HG02759 (cell line): ENCODE results near the gene DEPP1.

Source experiments
- ATAC-seq: cut with Tn5 transposase; IDR thresholded peaks from one replicate; pipeline ENCODE4 v1.9.1; 2021; ENCODE audit warnings: mild to moderate bottlenecking, moderate library complexity; ENCODE audit not compliant: unreplicated experiment

The DEPP1 gene

DNA sequence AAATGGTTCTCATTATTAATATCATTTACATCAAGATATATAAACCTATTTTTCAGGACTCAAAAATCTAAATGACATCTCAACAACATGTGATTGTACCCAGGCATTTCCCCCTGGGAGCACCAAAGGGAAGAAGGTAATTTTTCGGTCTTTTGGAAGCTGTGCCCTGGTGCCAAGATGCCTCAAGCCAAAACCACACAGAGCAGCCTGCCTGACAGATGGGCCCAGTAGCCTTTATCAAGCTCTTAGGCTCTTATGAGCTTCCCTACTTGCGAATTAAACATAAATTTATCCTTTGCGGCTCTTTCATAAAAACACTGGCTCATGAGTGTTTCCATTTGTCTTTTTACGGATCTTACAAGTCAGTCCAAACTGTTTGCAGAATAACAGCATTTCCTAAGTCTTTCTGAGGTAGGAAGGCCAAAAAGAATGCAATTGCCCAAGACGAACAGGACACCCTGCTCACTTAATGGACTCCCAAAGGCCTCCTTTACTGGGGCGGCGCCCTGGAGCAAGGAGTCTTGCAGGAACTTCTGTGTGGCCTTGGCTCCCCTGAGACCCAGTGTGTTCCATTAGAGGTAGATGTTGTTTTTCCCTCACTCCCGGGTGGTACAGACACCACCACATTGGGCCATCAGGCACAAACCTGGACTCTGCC, 23.1 kb downstream of the DEPP1 start:
- no peak for ATAC-seq

DNA sequence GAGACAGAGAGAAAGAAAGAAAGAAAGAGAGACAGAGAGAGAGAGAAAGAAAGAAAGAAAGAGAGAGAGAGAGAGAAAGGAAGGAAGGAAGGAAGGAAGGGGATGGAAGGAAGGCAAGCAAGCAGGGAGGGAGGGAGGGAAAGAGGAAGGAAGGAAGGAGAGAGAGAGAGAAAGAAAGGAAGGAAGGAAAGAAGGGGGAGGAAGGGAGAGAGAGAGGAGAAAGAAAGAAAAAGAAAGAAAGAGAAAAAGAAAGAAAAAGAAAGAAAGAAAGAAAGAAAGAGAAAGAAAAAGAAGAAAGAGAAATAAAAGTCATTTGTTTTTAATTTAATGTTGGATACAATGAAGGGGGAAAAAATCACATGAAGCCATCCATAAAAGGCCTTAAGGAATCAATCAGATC, 23.6 kb downstream of the DEPP1 start:
- ATAC-seq, result no peak

DNA sequence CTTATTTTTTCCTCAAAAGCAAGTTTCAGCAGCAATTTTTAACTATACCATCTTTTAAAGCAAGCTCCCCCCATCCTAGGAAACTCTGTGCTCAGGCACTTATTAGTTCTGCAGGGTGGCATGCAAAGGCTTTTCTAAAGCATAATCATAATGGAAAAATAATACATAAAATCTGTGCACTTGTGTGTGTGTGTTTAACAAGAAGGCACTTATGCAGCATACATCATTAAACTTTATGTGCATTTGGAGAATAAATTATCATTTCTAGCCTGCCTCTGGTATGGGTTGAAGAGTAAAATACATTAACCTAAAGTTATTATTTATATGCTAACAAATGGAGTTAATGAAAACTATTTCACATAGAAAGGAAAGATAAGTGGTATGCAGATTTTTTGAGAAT, 24.6 kb downstream of the DEPP1 start:
- ATAC-seq, result no peak

DNA sequence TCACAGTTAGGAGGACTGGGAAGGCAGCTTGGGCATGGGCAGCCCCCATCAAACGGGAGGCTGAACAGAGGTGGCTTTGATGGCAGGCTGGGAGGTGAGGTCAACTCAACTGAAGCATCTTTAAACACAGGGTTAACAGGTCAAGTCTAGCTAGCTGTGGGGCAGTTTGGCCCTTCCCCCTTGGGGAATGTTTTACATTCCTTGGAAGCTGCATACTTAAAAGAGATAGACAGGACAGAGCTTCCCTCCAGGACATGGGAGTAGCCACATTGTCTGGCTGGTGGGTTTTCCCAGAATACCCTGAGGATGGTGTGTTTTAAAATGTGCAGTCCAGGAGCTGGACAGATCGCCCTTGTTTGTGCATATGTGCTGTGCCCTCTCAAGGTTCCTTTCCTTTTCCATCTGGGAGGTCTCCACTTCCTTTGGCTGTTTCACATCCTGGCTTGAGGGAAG, 25.8 kb downstream of the DEPP1 start:
- no peak for ATAC-seq

DNA sequence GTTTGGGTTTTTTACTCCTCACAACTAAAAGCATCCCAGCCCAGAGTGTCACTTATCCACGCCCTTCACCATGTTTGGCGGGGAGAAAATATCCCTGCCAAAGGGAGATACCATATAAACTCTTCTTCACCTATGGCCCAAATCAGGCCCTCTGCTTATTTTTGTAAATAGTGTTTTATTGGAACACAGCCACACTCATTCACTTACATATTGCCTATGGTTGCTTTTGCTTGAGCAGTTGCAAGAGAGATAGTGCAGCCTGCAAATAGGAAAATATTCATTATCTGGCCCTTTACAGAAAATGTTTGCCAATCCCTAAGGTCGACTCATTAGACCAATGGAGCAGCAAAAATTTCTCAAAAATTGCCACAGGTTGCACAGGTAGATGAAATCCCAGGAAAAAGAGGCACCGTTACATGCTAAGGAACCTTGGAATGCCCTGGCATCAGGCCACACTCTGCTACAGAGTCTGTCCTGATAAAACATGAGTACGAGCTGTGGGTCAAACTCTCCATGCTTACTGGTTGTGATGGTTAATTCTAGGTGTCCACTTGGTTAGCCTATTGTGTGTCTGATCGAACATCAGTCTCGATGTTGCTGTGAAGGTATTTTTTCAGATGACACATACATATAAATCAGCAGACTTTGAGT, 26.9 kb downstream of the DEPP1 start:
- ATAC-seq, result no peak

DNA sequence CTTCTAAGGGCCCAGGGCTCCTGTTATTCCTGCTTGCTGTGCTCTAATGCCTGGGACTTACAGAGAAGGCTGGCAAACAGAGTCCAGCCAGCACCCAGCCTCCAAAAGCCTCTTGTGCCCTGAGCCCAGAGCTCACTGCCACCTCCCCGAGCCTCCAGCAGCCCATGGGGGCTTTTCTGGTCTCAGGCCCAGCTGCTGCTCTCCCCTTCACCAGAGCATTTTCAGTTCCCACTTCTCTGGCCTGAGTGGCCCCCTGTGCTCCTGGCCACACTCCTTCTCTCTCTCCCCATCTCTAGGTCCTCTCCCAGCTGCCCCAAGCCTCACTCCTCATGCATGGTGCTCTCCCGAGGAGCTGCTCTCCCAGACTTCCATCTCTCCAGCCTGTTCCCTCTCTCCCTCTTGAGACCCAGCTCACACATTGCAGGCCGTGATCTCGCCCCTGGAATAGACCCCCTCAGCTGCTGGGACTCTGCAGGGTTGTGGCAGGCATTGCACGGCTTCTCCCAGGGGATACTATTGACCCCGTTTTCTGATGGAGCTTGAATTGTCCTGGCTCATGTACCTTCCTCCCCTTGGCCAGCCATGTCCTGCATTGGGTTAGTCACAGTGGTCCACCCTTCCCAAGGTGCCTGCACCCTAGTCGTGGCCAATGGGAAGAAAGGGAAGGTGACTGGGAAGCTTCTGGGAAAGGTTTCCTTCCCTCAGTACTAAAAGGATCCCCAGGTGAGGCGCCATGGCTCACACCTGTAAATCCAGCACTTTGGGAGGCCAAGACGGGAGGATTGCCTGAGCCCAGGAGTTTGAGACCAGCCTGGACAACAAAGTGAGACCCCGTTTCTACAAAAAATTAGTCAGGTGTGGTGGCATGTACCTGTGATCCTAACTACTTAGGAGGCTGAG, 28.0 kb downstream of the DEPP1 start:
- ATAC-seq, result no peak

DNA sequence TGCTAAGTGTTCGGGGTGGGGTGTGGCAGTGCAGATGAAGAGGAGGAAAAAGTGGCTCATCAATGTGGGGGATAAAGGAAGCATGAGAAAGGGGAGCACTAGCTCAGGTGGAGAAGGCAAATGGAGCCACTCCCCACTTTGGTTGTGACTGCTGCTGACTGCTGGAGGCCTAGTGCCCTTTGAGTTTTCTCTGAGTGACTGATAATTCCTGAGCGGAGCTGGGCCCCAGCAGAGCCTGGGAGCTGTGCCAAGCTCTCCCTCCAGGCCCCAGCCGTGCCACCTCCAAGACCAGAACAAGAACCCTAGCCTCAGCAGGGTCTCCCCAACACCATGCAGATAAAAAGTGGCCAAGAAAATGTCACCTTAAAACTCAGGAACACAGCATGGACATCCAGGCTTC, 28.7 kb downstream of the DEPP1 start:
- no peak for ATAC-seq

DNA sequence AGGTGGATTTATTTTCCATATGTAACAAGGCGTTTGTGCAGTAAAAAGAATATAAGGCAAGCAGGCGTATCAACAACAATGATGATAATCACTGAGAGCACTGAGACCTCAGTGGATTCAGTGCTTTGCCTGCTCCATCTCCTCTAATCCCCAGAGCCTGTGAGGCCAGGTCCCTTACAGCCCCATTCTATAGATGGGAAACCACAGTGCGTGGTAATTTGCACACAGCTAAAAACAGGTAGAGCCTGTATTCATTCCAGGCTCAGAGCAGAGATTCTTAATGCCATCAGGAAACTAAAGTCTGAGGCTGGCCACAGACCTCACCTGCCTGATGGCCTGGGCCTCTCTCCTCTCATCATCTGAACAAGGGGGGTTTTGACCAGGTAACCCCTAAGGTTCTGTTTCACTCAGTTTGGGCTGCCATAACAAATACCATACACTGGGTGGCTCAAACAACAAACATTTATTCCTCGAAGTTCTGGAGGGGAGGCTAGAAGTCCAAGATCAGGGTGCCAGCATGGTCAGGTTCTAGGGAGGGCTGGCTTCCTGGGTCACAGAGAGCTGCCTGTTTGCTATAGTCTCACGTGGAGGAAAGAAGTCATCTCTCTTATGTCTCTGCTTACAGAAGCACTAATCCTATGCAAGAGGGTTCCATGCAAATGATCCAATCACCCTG, 29.3 kb downstream of the DEPP1 start:
- no peak for ATAC-seq

DNA sequence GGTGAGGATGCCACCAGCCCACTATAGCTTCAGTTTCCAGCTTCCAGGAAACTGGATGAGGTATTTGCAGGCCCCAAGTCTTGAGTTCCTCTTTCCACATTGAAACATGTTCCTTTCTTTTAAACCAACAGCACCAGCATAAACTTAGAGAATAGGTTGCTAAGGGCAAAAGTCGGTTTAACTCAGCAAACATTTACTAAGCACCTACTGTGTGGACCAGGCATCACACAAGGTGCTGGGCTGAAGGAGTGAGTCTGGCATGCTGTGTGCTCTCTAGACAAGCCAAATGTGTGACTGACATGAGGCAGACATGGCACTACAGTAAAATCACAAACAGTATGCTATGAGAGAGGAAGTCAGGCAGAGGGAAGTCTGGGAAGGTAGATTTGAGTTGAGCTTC, 30.0 kb downstream of the DEPP1 start:
- no peak for ATAC-seq

DNA sequence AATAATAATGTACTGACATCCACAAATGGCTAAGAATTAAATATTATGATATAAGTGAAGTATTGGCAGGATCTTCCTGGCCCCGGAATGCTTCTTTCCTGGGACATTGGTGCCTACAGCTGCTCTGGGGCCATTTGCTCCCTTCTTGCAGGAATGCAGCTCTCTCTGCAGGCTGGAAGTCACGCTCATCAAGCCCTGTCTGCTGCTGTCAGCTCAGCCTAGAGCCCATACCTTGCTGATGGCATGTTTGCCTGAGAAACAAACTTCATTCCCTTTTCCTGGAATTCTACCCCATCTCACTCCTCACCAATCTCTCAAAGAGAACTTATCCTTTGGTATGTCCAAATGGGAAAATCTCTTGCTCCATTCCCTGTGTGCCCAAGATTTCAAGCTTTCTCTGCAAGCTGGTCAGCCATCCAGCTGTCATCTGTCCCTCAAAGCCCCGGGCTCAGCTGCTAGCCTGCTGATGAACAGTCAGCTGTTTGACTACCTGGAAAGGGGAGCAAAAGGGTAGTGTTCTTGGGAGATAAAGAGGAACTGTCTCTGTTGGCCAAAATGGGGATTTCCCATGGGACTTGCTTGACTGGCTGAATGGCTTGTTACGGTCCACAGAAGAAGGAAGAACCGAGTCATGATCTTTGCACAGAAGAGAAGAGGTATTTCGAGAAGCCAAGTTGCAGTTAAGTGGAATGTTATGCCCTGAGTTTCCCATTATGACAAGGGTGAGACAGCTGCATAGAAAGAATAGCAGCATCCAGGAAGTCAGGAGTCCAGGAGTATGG, 31.0 kb downstream of the DEPP1 start:
- peak; percentile 70 for ATAC-seq

DNA sequence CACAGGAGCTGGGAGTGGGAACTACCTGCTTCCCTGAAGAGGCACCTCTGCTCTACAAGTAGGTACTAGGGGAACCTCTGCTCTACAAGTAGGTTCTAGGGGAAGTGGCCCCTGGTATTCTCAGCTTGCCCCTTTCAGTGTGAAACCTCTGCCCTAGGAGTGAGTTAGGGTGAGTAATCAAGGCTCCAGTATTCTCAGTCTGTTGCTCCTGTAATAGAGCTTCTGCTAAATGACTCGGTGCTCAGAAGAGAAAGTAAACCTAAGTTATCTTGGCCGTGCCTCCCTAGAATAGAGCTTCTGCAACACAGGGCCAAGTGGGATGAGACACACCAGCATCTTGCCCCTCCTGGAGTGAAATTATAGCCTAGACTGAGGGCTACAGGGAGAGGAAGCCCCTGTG, 32.4 kb downstream of the DEPP1 start:
- peak; percentile 57 for ATAC-seq

DNA sequence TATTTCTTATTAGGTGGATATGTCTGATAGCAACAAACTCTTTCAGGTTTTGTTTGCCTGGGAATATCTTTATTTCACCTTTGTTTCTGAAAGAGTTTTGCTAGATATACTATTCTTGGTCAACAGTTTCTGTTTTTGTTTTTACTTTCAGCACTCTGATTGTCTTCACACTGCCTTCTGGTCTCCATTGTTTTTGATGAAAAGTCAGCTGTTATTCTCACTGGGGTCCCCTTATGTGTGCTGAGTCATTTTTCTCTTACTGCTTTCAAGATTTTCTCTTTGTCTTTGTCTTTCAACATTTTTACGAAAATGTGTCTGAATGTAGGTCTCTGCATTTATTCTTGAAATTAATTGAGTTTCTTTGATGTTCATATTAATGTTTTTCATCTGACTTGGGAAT, 34.3 kb downstream of the DEPP1 start:
- ATAC-seq, result no peak

DNA sequence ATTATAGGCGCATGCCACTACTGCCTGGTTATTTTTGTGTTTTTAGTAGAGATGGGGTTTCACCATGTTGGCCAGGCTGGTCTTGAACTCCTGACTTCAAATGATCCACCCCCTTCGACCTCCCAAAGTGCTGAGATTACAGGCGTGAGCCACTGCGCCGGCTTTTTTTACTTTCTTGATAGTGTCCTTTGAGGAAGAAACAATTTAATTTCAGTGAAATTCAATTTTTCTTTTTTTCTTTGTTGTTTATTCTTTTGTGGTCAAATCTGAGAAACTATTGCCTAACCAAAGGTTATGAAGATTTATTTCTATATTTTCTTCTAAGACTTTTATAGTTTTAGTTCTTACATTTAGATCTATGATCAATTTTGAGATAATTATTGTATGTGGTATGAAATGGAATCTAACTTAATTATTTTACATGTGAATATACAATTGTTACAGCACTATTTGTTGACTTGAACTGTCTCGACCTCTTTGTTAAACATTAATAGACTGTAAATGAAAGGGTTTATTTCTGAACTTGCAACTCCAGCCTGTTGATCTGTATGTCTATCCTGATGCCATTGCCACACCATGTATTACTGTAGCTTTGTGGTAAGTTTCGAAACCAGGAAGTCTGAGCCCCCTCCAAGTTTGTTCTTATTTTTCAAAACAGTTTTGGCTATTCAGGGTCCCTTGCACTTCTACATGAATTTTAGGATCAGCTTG, 38.8 kb downstream of the DEPP1 start:
- no peak for ATAC-seq

DNA sequence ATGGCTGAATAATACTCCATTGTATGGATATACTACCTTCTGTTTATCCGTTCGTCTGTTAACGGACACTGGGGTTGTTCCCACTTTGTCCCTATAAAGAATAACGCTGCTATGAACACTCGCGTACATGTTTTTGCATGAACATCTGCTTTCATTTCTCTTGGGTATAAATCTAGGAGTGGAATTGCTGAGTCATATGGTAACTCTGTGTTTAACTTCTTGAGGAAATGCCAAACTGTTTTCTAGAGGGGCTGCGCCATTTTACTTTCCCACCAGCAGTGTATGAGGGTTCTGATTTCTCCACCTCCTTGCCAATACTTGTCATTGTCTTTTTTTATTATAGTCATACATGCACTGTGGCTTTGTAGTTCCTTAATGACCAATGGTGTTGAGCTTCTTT, 39.7 kb downstream of the DEPP1 start:
- no peak for ATAC-seq

DNA sequence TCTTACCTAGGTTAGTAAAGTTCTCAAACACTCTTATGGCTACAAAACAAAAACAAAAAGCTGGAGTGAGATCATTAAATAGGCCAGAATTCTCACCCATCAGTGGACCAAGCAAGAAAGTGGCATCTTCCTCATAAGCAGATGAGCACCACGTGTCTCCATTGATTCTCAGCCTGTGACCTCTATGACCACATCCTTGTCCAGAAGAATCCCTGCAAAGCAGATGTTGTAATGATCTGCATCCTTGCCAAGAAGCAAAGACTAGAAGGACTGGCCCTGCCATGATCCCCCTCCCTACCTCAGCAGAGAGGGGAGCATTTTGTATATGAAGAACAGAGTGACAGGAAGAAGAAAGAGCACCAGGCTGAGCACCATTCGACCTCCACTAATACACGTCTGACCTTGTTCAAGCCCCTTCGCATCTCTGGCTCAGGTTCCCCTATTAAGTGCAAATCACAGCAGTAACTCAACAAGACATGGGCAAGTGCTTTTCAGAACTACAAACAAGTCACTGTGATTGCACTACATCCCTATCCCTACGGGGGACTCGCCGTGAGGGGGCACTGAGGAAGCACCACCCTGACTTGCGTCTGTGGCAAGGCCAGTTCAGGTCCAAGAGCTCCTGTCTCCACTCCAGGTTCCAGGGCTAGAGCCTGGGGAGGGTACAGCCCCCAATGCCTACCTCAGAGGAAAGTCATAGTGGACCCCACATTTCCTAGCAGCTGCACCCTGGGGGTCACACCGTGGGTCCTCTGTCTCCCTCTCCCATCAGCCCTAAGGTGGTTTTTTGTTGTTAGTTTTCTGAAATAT, 41.2 kb downstream of the DEPP1 start:
- ATAC-seq, result no peak

DNA sequence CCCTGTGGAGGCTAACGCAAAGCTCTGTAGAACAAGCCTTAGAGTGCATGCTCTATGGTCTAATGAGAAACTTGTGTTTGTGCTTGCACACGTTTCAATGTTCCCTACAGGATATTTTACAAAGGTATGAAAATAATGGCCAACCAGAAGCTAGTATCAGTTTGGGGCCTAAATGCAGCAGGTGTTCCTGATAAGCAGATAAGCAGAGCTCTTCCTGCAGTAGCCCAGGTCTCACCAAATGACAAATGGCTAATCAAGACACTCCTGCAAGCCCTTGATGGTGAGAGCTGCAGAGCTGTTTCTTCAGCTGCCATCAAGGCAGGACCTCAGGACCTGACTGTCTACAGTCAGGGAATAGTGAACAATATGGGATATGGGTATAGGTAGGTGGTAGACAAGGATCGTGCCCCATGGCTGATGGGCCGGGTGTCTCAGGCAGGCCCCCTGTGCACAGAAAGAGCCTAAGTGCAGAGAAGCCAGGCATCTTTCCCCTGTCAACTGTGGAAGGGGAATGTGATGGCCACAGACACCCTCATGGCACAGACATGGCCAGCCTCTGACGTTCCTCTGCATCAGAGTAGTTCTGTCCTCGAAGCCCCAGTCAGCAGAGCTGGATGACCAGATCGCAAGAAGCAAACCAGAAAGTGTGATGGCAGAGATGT, 42.2 kb downstream of the DEPP1 start:
- no peak for ATAC-seq

DNA sequence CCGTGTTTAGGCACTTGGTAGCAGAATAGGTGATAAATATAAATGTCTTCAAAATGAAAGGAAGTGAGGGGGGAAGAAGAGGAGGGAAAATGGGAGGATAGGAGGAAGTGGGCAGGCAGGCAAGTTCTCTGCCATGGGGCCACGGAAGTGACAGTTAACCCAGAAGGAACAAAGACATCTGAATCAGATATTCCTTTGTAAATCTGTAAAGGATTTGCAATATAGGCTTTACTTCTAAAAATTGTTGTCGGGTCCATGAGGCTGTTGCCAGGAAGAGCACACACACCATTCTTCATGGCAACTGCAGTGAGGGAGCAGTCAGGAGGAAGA, 42.7 kb downstream of the DEPP1 start:
- ATAC-seq, result no peak

DNA sequence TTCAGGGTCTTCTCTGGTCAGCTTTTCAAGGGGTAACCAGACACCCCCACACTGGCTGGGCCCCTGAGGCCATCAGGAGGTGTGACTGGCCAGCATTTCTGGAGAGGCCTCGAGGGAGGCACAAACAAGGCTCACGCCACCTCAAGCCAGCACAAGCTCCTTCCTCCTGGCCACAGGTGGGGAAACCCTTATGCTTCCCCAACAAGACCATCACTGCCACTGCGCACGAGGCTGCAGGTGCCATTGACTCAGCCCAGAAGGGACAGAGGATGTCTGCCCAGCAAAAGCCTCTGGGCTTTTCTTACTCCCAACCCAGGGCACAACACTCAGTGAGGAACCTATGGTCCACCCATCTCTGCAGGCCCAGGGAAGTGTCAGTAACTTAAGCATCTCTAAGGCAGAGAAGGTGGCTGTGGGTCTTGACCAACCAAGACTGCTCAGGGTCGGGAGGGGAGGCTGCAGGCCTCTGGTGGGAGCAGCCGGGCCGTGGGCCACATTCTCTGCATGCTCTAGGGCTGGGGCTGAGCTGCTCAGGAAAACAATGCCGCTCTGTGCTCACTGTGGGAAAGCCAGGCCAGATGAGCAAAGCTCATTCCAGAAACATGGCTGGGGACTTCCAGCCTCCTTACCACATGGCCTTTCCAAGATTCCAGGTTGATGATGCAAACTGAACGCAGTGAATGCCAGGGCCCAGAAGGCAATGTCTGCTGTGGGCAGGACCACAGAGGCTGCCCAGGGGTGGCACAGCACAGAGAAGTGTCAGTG, 43.2 kb downstream of the DEPP1 start:
- ATAC-seq, result no peak
